OCI-LY7 (cell line): ENCODE data around the gene IL1RAPL2. TPM values are rescaled to one million over a fixed set of nuclear protein-coding genes. Genes with fewer than 3 reads are reported as not detected.

ENCODE experiments used
- BruUV-seq: library from RNA; stranded (reverse); fragments of 400-500 nt; replicated peaks from 2 replicates; lab custom pipeline; 2021; lab: Mats Ljungman, UMichigan
- CTCF ChIA-PET: fragments of 300-600 bp; sonication (Branson Sonifier 250); formaldehyde crosslinking; loops from one replicate; lab custom pipeline; 2022; ENCODE audit warnings: antibody characterized with exemption; ENCODE audit not compliant: unreplicated experiment; lab: Charles Lee
- POLR2A ChIA-PET: fragments of 300-600 bp; sonication (Branson Sonifier 250); formaldehyde crosslinking; loops from one replicate; lab custom pipeline; 2022; ENCODE audit warnings: antibody characterized with exemption; lab: Charles Lee
- DNase-seq: peaks from one replicate; pipeline ENCODE4 v3.0.0-alpha.2; 2015; ENCODE audit warnings: low spot score
- H2AFZ ChIP-seq: fragments of 200-600 bp; sonication (generic), shearing (Covaris generic); 2 replicates; pipeline ENCODE4 v1.6.1; 2014; ENCODE audit warnings: mild to moderate bottlenecking, antibody characterized with exemption, low read length, moderate library complexity
- H3K27ac ChIP-seq: fragments of 200-600 bp; sonication (generic); 2 replicates; pipeline ENCODE4 v1.5.1; 2014; ENCODE audit warnings: mixed run types, low read depth, mild to moderate bottlenecking, moderate library complexity, low read length, inconsistent platforms; ENCODE audit not compliant: poor library complexity, severe bottlenecking
- H3K36me3 ChIP-seq: fragments of 200-600 bp; sonication (generic); 2 replicates; pipeline ENCODE4 v1.6.1; 2014; ENCODE audit warnings: mild to moderate bottlenecking, antibody characterized with exemption, low read length, moderate library complexity, mixed read lengths; ENCODE audit not compliant: insufficient read depth
- H3K4me1 ChIP-seq: fragments of 200-600 bp; sonication (generic); 2 replicates; pipeline ENCODE4 v1.5.1; 2014; ENCODE audit warnings: mild to moderate bottlenecking, low read length; ENCODE audit not compliant: insufficient read depth, poor library complexity, severe bottlenecking
- H3K4me2 ChIP-seq: fragments of 200-600 bp; sonication (generic); 2 replicates; pipeline ENCODE4 v1.6.1; 2014; ENCODE audit warnings: mild to moderate bottlenecking, low read length
- H3K4me3 ChIP-seq: fragments of 200-600 bp; sonication (generic); 2 replicates; pipeline ENCODE4 v1.5.1; 2014; ENCODE audit warnings: mild to moderate bottlenecking, low read depth, low read length; ENCODE audit not compliant: poor library complexity, severe bottlenecking
- H3K79me2 ChIP-seq: fragments of 200-600 bp; sonication (generic); 2 replicates; pipeline ENCODE4 v1.6.1; 2016; ENCODE audit warnings: low read depth, mild to moderate bottlenecking, low read length, moderate library complexity, mixed read lengths; ENCODE audit not compliant: insufficient read depth
- H3K9me2 ChIP-seq: fragments of 200-600 bp; sonication (generic); 2 replicates; pipeline ENCODE4 v1.6.1; 2016; ENCODE audit warnings: mild to moderate bottlenecking, low read length, mixed read lengths; ENCODE audit not compliant: insufficient read depth
- H3K9me3 ChIP-seq: fragments of 200-600 bp; sonication (generic); 2 replicates; pipeline ENCODE4 v1.6.1; 2014; ENCODE audit warnings: mild to moderate bottlenecking, mixed run types, low read length, mixed read lengths
- H4K20me1 ChIP-seq: fragments of 200-600 bp; sonication (generic); 2 replicates; pipeline ENCODE4 v1.6.1; 2014; ENCODE audit warnings: mild to moderate bottlenecking, antibody characterized with exemption, low read length, moderate library complexity, mixed read lengths; ENCODE audit not compliant: insufficient read depth
- CTCF ChIP-seq: fragments of 200-600 bp; sonication (generic); conservative IDR thresholded peaks from 2 replicates; pipeline ENCODE4 v1.5.1; 2014; ENCODE audit warnings: mild to moderate bottlenecking, antibody characterized with exemption, low read length, moderate library complexity, mixed read lengths
- EZH2phosphoT487 ChIP-seq: fragments of 200-600 bp; sonication (generic); IDR thresholded peaks from 2 replicates; pipeline ENCODE4 v1.6.1; 2018; ENCODE audit warnings: low read depth, borderline replicate concordance, mild to moderate bottlenecking, mixed run types, antibody characterized with exemption, low read length, moderate library complexity, mixed read lengths
- intact Hi-C: fragments of 100-400 bp; cut with micrococcal nuclease; formaldehyde crosslinking; loops from one replicate; pipeline ENCODE4 v1.10.0; 2022; ENCODE audit not compliant: unreplicated experiment
- total RNA-seq, 2 experiments: library from RNA; depleted of rRNA in 1 of 2; stranded (reverse); fragments of >200 nt in 1 of 2; shearing (Covaris generic) in 1 of 2; gene quantifications; 2 replicates each; pipeline ENCODE4 v1.2.3, GENCODE V29; 2014 to 2022

IL1RAPL2 gene
- total RNA-seq, 2 experiments from 2014 or later: not detected

GRCh38 chrX:104679175-104679574 lies 113.2 kb downstream of the IL1RAPL2 start:
- intact Hi-C loops: no loop called here
- Histone ChIP-seq H2AFZ (peak overlapping the region; percentile 91), H3K4me2 (peak overlapping the region; percentile 12; the same call in 1 of the 2 replicates), H4K20me1 (no peaks in the 10 kb centered on the region), H3K9me3 (no peaks in the 10 kb centered on the region), H3K4me3 (no peak overlapping the region), H3K27ac (no peak overlapping the region), H3K4me1 (peaks cover 7% of the 10 kb centered on the region), H3K9me2 (no peaks in the 10 kb centered on the region), H3K79me2 (no peaks in the 10 kb centered on the region), H3K36me3 (no peaks in the 10 kb centered on the region)
- DNase-seq: no peak
- ChIA-PET CTCF (no interaction called here), POLR2A (interaction anchor here (0.9 to 1.4 kb wide), 2 partner anchors 11 to 19 kb away, joined by 3 read pairs; no protein-coding TSS in a partner anchor)
- BruUV-seq: no TSS peak
- TF ChIP-seq EZH2phosphoT487 (no peak), CTCF (no peak)

- Histone ChIP-seq H2AFZ (no peak overlapping the region), H3K9me2 (no peaks in the 10 kb centered on the region), H3K36me3 (no peaks in the 10 kb centered on the region), H3K4me1 (peaks cover 7% of the 10 kb centered on the region), H3K27ac (no peak overlapping the region), H3K4me3 (no peak overlapping the region), H4K20me1 (no peaks in the 10 kb centered on the region), H3K9me3 (no peaks in the 10 kb centered on the region), H3K79me2 (no peaks in the 10 kb centered on the region), H3K4me2 (no peak overlapping the region)
- TF ChIP-seq EZH2phosphoT487 (no peak), CTCF (no peak)
- intact Hi-C loops: no loop called here
- ChIA-PET POLR2A (no interaction called here), CTCF (no interaction called here)
- no TSS peak for BruUV-seq
- no peak for DNase-seq
Observed at GRCh38 chrX:104681214-104681613, 115.2 kb downstream of the IL1RAPL2 start.

DNA sequence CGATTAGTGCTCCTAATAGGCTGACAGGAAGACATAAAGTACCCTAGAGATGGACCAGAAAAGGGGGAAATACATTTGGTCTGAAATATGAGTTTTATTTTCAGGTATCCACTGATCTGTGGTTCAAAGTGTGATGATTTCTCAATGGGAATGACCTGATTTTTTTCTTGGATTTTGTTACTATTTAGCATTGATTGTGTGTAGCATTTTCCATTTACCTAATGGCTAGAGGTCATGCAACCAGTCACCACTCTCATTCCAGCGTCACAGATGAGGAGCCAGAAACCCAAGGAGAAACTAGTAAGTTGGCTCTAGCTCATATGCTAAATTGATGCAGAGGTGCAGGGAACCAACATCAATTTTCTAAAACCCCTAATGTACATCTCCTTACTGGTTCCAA lies 118.1 kb downstream of the IL1RAPL2 start:
- peaks cover 5% of the 10 kb centered on the region for H3K4me1 ChIP-seq
- H3K4me2 ChIP-seq: no peak overlapping the region
- no peak overlapping the region for H3K27ac ChIP-seq
- ChIA-PET CTCF (no interaction called here), POLR2A (interaction anchor here (0.6 to 4.1 kb wide), 2 partner anchors 13 to 40 kb away, joined by 3 to 14 read pairs; no protein-coding TSS in a partner anchor)
- BruUV-seq: no TSS peak
- no peak for TF ChIP-seq CTCF
- no peak for TF ChIP-seq EZH2phosphoT487
- no peaks in the 10 kb centered on the region for H4K20me1 ChIP-seq
- no peak for DNase-seq
- no peak overlapping the region for H2AFZ ChIP-seq
- H3K9me2 ChIP-seq: no peaks in the 10 kb centered on the region
- intact Hi-C loops: no loop called here
- no peak overlapping the region for H3K4me3 ChIP-seq
- no peaks in the 10 kb centered on the region for H3K9me3 ChIP-seq
- H3K36me3 ChIP-seq: no peaks in the 10 kb centered on the region
- H3K79me2 ChIP-seq: no peaks in the 10 kb centered on the region
